H1 (cell line): ENCODE results near the gene KCNC1. TPM values are rescaled to one million over a fixed set of nuclear protein-coding genes. Genes with fewer than 3 reads are reported as not detected.

Source experiments
- CTCF ChIA-PET: fragments of 300-600 bp; sonication (Branson Sonifier 250); formaldehyde crosslinking; loops from one replicate; lab custom pipeline; 2021; ENCODE audit not compliant: partially characterized antibody; lab: Charles Lee
- POLR2A ChIA-PET: fragments of 300-600 bp; sonication (Branson Sonifier 250); formaldehyde crosslinking; loops from one replicate; lab custom pipeline; 2021; ENCODE audit warnings: inconsistent platforms; ENCODE audit not compliant: partially characterized antibody; lab: Charles Lee
- DNase-seq, 2 experiments: peaks; one replicate each; pipeline versions ENCODE4 v3.0.0 to v3.0.0-alpha.2; 2010 to 2022; ENCODE audit warnings: low spot score in 2 of 2, low read depth in 1 of 2, mixed read lengths in 1 of 2
- FAIRE-seq: peaks from 2 replicates; lab custom pipeline; 2011; peaks lifted over from hg19 to GRCh38; lab: Jason Lieb, UNC
- H2AFZ ChIP-seq: 2 replicates; pipeline ENCODE4 v1.8.1; 2012; ENCODE audit warnings: low read length, inconsistent platforms
- H2AK5ac ChIP-seq: 2 replicates; pipeline ENCODE4 v1.6.1; 2013; ENCODE audit warnings: low read depth, low read length
- H2BK120ac ChIP-seq: replicated peaks from 2 replicates; pipeline ENCODE3; 2013; ENCODE audit warnings: low read depth, low read length, inconsistent platforms
- H2BK12ac ChIP-seq: 2 replicates; pipeline ENCODE4 v1.6.1; 2013; ENCODE audit warnings: low read depth, low read length
- H2BK15ac ChIP-seq: 2 replicates; pipeline ENCODE4 v1.6.1; 2013; ENCODE audit warnings: low read length
- H2BK20ac ChIP-seq: 2 replicates; pipeline ENCODE4 v1.6.1; 2013; ENCODE audit warnings: low read length
- H2BK5ac ChIP-seq: 2 replicates; pipeline ENCODE4 v1.6.1; 2013; ENCODE audit warnings: low read depth, low read length
- H3K14ac ChIP-seq: 2 replicates; pipeline ENCODE4 v1.6.1; 2013; ENCODE audit warnings: inconsistent platforms; ENCODE audit not compliant: insufficient read length
- H3K18ac ChIP-seq: 2 replicates; pipeline ENCODE4 v1.6.1; 2013; ENCODE audit warnings: low read length; ENCODE audit errors: extremely low read depth
- H3K23ac ChIP-seq: 2 replicates; pipeline ENCODE4 v1.6.1; 2013; ENCODE audit warnings: inconsistent platforms; ENCODE audit not compliant: insufficient read length
- H3K23me2 ChIP-seq: 2 replicates; pipeline ENCODE4 v1.6.1; 2013; ENCODE audit warnings: low read depth, low read length
- H3K27ac ChIP-seq: 2 replicates; pipeline ENCODE4 v1.6.1; 2011; ENCODE audit warnings: low read depth, low read length, inconsistent platforms
- H3K27me3 ChIP-seq, 4 experiments: replicated peaks in 1 of 4; 1 replicate in 1 of 4; 2 replicates in 3 of 4; pipeline versions ENCODE4 v1.6.1 to v1.8.1; 2011 to 2013; ENCODE audit warnings: low read length in 3 of 4, mild to moderate bottlenecking in 3 of 4, inconsistent platforms in 2 of 4, mixed read lengths in 2 of 4, moderate library complexity in 1 of 4; ENCODE audit not compliant: control insufficient read depth in 3 of 4, insufficient read depth in 3 of 4; ENCODE audit errors: extremely low read depth in 1 of 4
- H3K36me3 ChIP-seq, 4 experiments: 2 replicates each; pipeline versions ENCODE4 v1.6.1 to v1.8.1; 2011 to 2013; ENCODE audit warnings: mild to moderate bottlenecking in 4 of 4, low read length in 3 of 4, moderate library complexity in 2 of 4, control low read depth in 1 of 4, inconsistent platforms in 1 of 4; ENCODE audit not compliant: insufficient read depth in 4 of 4, control insufficient read depth in 2 of 4
- H3K4ac ChIP-seq: replicated peaks from 2 replicates; pipeline ENCODE3; 2013; ENCODE audit warnings: low read length, low read depth, mixed read lengths, inconsistent platforms; ENCODE audit not compliant: insufficient read length
- H3K4me1 ChIP-seq, 4 experiments: replicated peaks in 1 of 4; 1 replicate in 1 of 4; 2 replicates in 3 of 4; pipeline versions ENCODE4 v1.6.1 to v1.8.1; 2011 to 2013; ENCODE audit warnings: low read length in 3 of 4, inconsistent platforms in 2 of 4, mixed read lengths in 1 of 4; ENCODE audit not compliant: insufficient read depth in 4 of 4, control insufficient read depth in 3 of 4
- H3K4me2 ChIP-seq, 2 experiments: 2 replicates each; pipeline versions ENCODE4 v1.6.1 to v1.8.1; 2011 to 2013; ENCODE audit warnings: low read depth in 2 of 2, low read length in 2 of 2, control low read depth in 1 of 2, inconsistent platforms in 1 of 2, mild to moderate bottlenecking in 1 of 2; ENCODE audit not compliant: insufficient read depth in 1 of 2
- H3K4me3 ChIP-seq, 4 experiments: fragments of 200-600, 300-600 bp in 1 of 4; sonication (generic), shearing (Covaris generic), sonication (Bioruptor Twin) in 1 of 4; 2 replicates each; pipeline versions ENCODE4 v1.5.1 to v1.8.1; 2011 to 2016; ENCODE audit warnings: low read length in 4 of 4, low read depth in 3 of 4, control low read depth in 2 of 4, inconsistent platforms in 2 of 4, mild to moderate bottlenecking in 2 of 4, mixed read lengths in 1 of 4, moderate library complexity in 1 of 4; ENCODE audit not compliant: insufficient read depth in 2 of 4; ENCODE audit errors: extremely low read depth in 1 of 4
- H3K56ac ChIP-seq: replicated peaks from 2 replicates; pipeline ENCODE3; 2013; ENCODE audit warnings: low read depth, mild to moderate bottlenecking, mixed read lengths, low read length, inconsistent platforms; ENCODE audit not compliant: insufficient read length
- H3K79me1 ChIP-seq: 2 replicates; pipeline ENCODE4 v1.6.1; 2013; ENCODE audit warnings: low read depth, low read length, control low read depth
- H3K79me2 ChIP-seq, 2 experiments: 2 replicates each; pipeline versions ENCODE4 v1.6.1 to v1.8.1; 2012 to 2013; ENCODE audit warnings: low read length in 2 of 2, mild to moderate bottlenecking in 2 of 2, inconsistent platforms in 1 of 2; ENCODE audit not compliant: insufficient read depth in 2 of 2, control insufficient read depth in 1 of 2
- H3K9ac ChIP-seq, 4 experiments: replicated peaks in 1 of 4; 1 replicate in 1 of 4; 2 replicates in 3 of 4; pipeline versions ENCODE4 v1.6.1 to v1.8.1; 2011 to 2013; ENCODE audit warnings: low read depth in 3 of 4, low read length in 3 of 4, control low read depth in 2 of 4, mild to moderate bottlenecking in 2 of 4, moderate library complexity in 2 of 4, inconsistent platforms in 1 of 4; ENCODE audit errors: extremely low read depth in 1 of 4
- H3K9me3 ChIP-seq, 2 experiments: 2 replicates each; pipeline versions ENCODE4 v1.6.1 to v1.8.1; 2012 to 2013; ENCODE audit warnings: mild to moderate bottlenecking in 2 of 2, moderate library complexity in 2 of 2, control low read depth in 1 of 2, inconsistent platforms in 1 of 2, low read depth in 1 of 2, low read length in 1 of 2, mixed read lengths in 1 of 2; ENCODE audit not compliant: insufficient read depth in 2 of 2
- H4K20me1 ChIP-seq, 2 experiments: replicated peaks in 1 of 2; 2 replicates each; pipeline versions ENCODE3 to v1.8.1; 2011 to 2013; ENCODE audit warnings: inconsistent platforms in 2 of 2, low read length in 2 of 2, mild to moderate bottlenecking in 1 of 2; ENCODE audit not compliant: insufficient read depth in 2 of 2, control insufficient read depth in 1 of 2
- H4K5ac ChIP-seq: 2 replicates; pipeline ENCODE4 v1.6.1; 2013; ENCODE audit warnings: low read length, low read depth, mixed read lengths, inconsistent platforms; ENCODE audit not compliant: insufficient read length
- H4K8ac ChIP-seq: 2 replicates; pipeline ENCODE4 v1.8.0; 2013; ENCODE audit warnings: mild to moderate bottlenecking, moderate library complexity, low read length, inconsistent platforms; ENCODE audit not compliant: insufficient read depth; ENCODE audit errors: extremely low read depth
- H4K91ac ChIP-seq: replicated peaks from 2 replicates; pipeline ENCODE3; 2013; ENCODE audit warnings: low read length, mixed read lengths, inconsistent platforms; ENCODE audit not compliant: insufficient read length
- CBX8 ChIP-seq: fragments of 300-800, 300-1000 bp; sonication (generic); IDR thresholded peaks from 2 replicates; pipeline ENCODE4 v1.7.1; 2016; ENCODE audit warnings: low read depth, low read length, borderline replicate concordance
- E2F6 ChIP-seq: IDR thresholded peaks from 2 replicates; pipeline ENCODE4 v1.6.1; 2012; ENCODE audit warnings: inconsistent platforms
- JUN ChIP-seq: IDR thresholded peaks from 2 replicates; pipeline ENCODE4 v1.6.1; 2011; ENCODE audit warnings: low read depth, mild to moderate bottlenecking, improper control_type of control experiment, low read length
- NANOG ChIP-seq: IDR thresholded peaks from 2 replicates; pipeline ENCODE4 v1.6.1; 2011; ENCODE audit warnings: low read length, low read depth, mild to moderate bottlenecking, inconsistent platforms; ENCODE audit not compliant: insufficient read depth, poor library complexity, severe bottlenecking
- PHF8 ChIP-seq: fragments of 200-600 bp; sonication (generic); conservative IDR thresholded peaks from 2 replicates; pipeline ENCODE4 v1.7.1; 2012; ENCODE audit warnings: low read depth, mild to moderate bottlenecking, inconsistent platforms, low read length, moderate library complexity
- RAD21 ChIP-seq, 2 experiments: IDR thresholded peaks in 1 of 2; conservative IDR thresholded peaks in 1 of 2; 2 replicates each; pipeline ENCODE4 v1.6.1; 2011; ENCODE audit warnings: low read depth in 2 of 2, low read length in 2 of 2, improper control_type of control experiment in 1 of 2, inconsistent platforms in 1 of 2, mild to moderate bottlenecking in 1 of 2, moderate library complexity in 1 of 2
- SIRT6 ChIP-seq: IDR thresholded peaks from one replicate; pipeline ENCODE4 v1.7.1; 2012; ENCODE audit warnings: low read length, inconsistent platforms
- TEAD4 ChIP-seq: IDR thresholded peaks from 2 replicates; pipeline ENCODE4 v1.6.1; 2012; ENCODE audit warnings: low read depth, low read length, inconsistent platforms, mixed read lengths
- USF2 ChIP-seq: IDR thresholded peaks from 2 replicates; pipeline ENCODE4 v1.6.1; 2011; ENCODE audit warnings: low read length, improper control_type of control experiment
- WGBS, 2 experiments: shearing (Covaris generic) in 1 of 2; methylation state at CpG; one replicate each; pipeline versions ENCODE4 v1.1.6 to v1.1.7; 2013 to 2015; ENCODE audit warnings: low lambda C conversion rate in 2 of 2, mixed read lengths in 2 of 2, inconsistent platforms in 1 of 2, low coverage in 1 of 2, missing lambda C conversion rate in 1 of 2; ENCODE audit not compliant: insufficient replicate concordance in 2 of 2, insufficient coverage in 1 of 2, insufficient read length in 1 of 2; ENCODE audit errors: extremely low coverage in 1 of 2, missing lambda C conversion rate in 1 of 2; 5-methylcytosine and 5-hydroxymethylcytosine counted together
- polyA plus RNA-seq, 7 experiments: library from polyadenylated mRNA; depleted of rRNA in 3 of 7; stranded (reverse) in 5 of 7; unstranded in 2 of 7; fragments of >200 nt in 5 of 7; fragments of 200-250 nt in 2 of 7; gene quantifications; 1 replicate in 5 of 7; 2 replicates in 1 of 7; 4 replicates in 1 of 7; pipeline versions ENCODE4 v1.2.1 to v1.2.3, GENCODE V29; 2011 to 2013; ENCODE audit warnings: missing spikeins in 2 of 7, mixed read lengths in 2 of 7
- total RNA-seq: library from RNA; stranded (reverse); fragmentation: NEBNext Ultra II Directional; extraction: Animal tissue kit (Norgen Biotek cat#: 25700); gene quantifications from 2 replicates; pipeline ENCODE4 v1.2.1, GENCODE V29; 2021
- TF ChIP-seq, protein P1 (sequence below): IDR thresholded peaks from 2 replicates; pipeline ENCODE4 v1.6.1; 2012; ENCODE audit warnings: low read length, inconsistent platforms

The KCNC1 gene
- total and polyA plus RNA-seq, 2 of the 8 experiments (the other 6 are each of a cell fraction or from before 2014, with no cell fraction given) = 0.11 to 0.26 TPM

GRCh38 chr11:17783878-17784277, 49.3 kb downstream of the KCNC1 start:
- H2BK5ac ChIP-seq = no peak overlapping the region
- no peak overlapping the region for H2BK20ac ChIP-seq
- H4K8ac ChIP-seq = no peak overlapping the region
- H3K23ac ChIP-seq = no peak overlapping the region
- no peak overlapping the region for H4K91ac ChIP-seq
- H4K20me1 ChIP-seq = peaks cover 0 to 2% of the 10 kb centered on the region in 2 experiments
- CTCF ChIA-PET = interaction anchor here (0.7 to 2.7 kb wide), 10 partner anchors 9 to 81 kb away, joined by 3 to 13 read pairs (median 4); no protein-coding TSS in a partner anchor
- no peak overlapping the region for H3K9ac ChIP-seq
- no peak overlapping the region for H3K4ac ChIP-seq
- no peak overlapping the region for H2BK12ac ChIP-seq
- no peaks in the 10 kb centered on the region for H3K27me3 ChIP-seq
- POLR2A ChIA-PET = no interaction called here
- no peak overlapping the region for H3K56ac ChIP-seq
- H4K5ac ChIP-seq = no peak overlapping the region
- 100% methylated on average over 4 of the region's 4 CpGs; no CpG with 5 or more reads in 1 of the 2 experiments for WGBS, 2 experiments
- DNase-seq (no peak), FAIRE-seq (no peak)
- H3K9me3 ChIP-seq = no peaks in the 10 kb centered on the region
- no peaks in the 10 kb centered on the region for H3K23me2 ChIP-seq
- no peaks in the 10 kb centered on the region for H3K79me1 ChIP-seq
- H2BK15ac ChIP-seq = no peak overlapping the region
- H3K79me2 ChIP-seq = no peaks in the 10 kb centered on the region
- H3K4me3 ChIP-seq = no peak overlapping the region
- H2BK120ac ChIP-seq = no peak overlapping the region
- H2AK5ac ChIP-seq = no peak overlapping the region
- no peak overlapping the region for H3K27ac ChIP-seq
- H3K4me2 ChIP-seq = no peak overlapping the region
- peaks cover 0 to 2% (median 0%) of the 10 kb centered on the region in 4 experiments; a peak in 1 of 7 replicates for H3K4me1 ChIP-seq
- no peak overlapping the region for H3K18ac ChIP-seq
- no peak overlapping the region for H2AFZ ChIP-seq
- no peak overlapping the region for H3K14ac ChIP-seq
- H3K36me3 ChIP-seq = no peaks in the 10 kb centered on the region
- TF ChIP-seq PHF8 (no peak), NANOG (no peak), JUN (no peak), CBX8 (no peak), USF2 (no peak), SIRT6 (no peak), RAD21 (IDR thresholded peaks at IDR 0.05 in 1 of 2, conservative IDR thresholded peaks at IDR 0.05 in 1 of 2; ENCODE audit: low read depth in 2 of 2, low read length in 2 of 2) (no peak), TEAD4 (no peak), E2F6 (no peak)
- TF ChIP-seq, protein P1, sequence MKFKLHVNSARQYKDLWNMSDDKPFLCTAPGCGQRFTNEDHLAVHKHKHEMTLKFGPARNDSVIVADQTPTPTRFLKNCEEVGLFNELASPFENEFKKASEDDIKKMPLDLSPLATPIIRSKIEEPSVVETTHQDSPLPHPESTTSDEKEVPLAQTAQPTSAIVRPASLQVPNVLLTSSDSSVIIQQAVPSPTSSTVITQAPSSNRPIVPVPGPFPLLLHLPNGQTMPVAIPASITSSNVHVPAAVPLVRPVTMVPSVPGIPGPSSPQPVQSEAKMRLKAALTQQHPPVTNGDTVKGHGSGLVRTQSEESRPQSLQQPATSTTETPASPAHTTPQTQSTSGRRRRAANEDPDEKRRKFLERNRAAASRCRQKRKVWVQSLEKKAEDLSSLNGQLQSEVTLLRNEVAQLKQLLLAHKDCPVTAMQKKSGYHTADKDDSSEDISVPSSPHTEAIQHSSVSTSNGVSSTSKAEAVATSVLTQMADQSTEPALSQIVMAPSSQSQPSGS = no peak
